ENCODE measurements around the gene PLB1. TPM values are rescaled to one million over a fixed set of nuclear protein-coding genes. Genes with fewer than 3 reads are reported as not detected.

Gene PLB1
- total RNA-seq, 1 experiment from 2014 or later: 1.0 TPM

DNA sequence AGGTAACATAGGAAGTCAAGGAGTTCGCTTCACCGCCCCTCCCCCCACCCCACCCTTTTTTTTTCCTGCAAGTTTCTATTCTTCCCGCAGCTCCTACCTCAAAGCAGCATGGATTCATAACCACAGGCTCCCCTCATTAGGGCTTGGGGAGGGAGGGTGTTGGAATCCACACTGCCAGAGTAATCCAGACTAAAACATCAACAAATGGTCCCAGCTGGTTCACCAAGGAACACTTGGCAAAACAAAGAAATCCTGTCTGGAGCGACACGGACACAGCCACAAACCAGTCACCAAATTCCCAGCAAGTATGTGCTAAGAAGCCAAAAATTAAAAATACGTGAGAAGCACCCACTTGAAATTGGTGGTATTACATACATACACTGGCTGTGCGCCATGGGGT is 148.9 kb downstream of the PLB1 start:
- DNase-seq (ENCODE audit: low spot score): peak; percentile 38

DNA sequence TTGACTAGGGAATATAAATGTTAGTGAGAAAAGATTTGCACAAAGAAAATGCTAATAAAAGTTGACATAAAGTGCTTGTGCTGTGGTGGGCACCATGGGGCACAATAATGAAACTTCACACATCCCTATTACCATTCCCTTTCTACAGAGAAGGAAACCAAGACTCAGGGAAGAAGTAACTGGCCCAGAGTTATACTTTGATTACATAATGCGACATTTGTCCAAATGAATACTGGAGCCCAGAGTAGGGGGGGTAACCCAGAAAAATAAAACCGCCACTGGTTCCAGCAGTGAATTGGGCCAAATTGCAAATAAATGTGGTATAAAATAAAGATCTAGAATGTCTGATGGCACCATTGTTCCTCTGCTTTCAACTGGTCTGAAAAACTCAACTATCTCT is 149.7 kb downstream of the PLB1 start:
- DNase-seq (ENCODE audit: low spot score): no peak

DNA sequence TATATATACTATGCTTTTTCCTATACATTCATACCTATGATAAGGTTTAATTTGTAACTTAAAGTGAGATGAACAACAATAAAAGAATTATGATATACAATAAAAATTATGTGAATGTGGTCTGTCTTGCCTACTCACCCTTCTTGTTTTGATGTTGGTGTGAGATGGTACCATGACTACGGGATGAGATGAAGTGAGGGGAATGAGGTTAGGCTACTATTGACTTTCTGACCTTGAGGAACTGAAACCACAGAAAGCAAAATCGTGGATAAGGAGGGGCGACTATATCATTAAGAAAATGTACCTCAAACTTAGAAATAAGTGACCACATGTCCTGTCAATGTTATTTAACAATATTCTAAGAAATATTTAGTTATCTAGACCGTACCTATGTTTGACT is 151.8 kb downstream of the PLB1 start:
- no peak for DNase-seq (ENCODE audit: low spot score)

DNA sequence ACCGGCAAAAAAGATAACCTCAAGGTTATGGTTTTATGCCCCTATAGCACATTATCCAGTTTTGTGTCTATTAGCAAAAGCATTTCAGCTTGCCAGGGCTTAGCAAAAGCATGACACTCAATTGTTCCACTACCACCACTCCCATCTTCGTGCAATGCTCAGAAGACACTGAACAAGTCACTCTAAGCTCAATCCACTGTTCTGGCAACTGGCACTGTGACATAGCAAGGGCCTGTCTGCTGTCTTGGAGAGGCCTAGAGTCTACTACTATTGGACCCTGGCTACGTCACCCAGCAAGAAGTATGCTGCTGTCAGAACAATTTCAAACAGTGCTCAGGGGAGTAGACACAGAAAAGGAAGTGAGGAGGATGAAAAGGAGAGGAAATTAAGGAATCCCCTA is 152.3 kb downstream of the PLB1 start:
- DNase-seq (ENCODE audit: low spot score): no peak

DNA sequence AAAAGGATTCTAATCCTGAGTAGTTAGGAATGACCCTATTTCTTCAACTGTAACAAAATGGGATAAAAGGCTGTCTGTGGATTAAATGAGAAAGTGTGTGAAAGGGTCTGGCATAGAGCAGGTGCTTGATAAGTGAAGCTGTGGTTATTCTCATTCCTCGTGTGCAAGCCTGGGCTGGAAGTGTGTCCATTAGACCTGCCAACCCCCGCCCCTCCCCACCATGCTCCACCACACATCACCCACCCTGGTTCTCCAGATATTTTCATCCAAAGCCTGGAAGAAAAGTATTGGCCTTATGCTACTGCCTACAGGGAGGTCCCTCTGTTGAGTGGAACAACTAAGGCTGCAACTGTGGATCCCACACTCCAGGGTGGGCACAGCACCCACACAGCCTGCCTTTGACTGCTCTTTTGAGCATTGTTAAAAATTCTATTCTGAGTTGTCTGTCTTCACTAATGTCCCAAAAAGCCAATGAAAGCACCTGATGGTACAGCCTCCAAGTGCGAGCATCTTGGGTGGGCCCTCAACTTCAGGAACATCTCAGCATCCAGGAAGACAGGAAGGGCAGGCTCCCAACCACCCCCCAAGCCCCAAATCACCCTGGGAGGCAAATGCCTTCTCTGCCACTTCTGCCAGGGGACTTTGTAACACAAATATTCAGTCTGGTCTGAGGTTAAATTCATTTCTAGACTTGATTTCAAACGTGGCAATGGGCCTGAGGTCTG is 153.0 kb downstream of the PLB1 start:
- no peak for DNase-seq (ENCODE audit: low spot score)

DNA sequence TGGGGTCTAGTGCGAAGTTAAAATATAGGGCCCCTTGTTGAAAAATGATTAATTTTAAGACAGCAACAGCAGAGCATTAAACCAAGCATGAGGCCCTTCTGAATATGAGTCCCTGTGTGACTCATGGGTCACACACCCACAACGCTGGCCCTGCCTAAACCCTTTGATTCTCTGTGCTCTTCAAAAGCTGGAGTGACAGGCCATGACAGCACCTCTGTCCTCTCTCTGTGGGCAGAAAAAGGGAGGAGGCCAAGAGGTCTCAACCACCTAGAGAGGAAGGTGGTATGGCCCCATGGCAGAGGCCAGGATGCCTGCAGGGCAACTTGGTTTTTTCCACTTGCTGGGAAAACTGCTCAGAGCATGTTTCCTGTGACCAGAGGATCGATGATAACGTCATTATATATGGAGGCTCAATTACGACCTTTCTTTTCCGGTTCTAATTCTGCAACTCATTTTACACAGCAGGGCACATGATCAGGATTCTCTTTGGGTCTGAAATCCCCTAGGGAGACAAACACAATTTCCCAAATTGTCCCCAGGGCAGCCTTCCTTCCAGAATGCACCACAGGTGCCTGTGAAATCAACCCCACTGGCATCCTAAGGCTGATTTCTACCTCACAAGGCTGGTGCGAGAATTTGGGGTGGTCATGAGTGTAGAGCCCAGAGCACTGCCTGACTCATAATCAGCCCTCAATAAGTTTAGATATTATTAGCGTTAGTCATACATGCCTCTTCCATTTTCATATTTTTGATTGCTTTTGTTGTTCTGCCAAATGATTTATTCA is 153.8 kb downstream of the PLB1 start:
- peak; percentile 64 for DNase-seq (ENCODE audit: low spot score)

DNA sequence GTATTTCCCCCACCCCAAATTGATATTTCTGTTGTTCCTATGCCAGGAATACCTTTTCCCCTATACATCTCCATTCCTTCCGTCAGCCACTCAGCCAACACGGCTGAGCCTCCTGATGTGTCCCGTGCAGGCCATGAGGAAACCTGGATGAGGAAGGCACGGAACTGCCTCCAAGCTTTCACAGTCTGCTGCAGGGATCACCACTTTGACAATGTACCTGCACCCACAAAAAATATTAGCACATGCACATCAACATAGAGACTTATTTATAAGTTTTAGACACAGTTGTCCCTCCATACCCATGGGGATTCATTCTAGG is 154.4 kb downstream of the PLB1 start:
- DNase-seq (ENCODE audit: low spot score): no peak

DNA sequence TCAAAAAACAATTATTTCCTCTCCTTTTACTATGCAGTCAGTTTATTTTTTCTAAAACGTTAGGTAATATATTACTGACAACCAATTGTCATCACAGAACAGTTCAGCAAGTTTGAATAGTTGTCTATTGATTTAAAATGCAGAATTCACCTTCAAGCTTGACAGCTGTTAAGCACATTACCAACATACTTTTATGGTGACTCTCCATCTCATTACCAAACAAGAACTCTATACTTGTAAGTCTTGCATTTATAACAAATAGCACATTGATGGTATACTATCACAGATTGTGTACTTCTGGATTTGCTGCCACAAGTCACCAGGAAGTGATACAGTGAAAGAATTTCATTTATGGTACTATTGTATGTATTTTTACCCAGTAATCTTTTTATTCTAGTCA is 156.4 kb downstream of the PLB1 start:
- DNase-seq (ENCODE audit: low spot score): no peak

DNA sequence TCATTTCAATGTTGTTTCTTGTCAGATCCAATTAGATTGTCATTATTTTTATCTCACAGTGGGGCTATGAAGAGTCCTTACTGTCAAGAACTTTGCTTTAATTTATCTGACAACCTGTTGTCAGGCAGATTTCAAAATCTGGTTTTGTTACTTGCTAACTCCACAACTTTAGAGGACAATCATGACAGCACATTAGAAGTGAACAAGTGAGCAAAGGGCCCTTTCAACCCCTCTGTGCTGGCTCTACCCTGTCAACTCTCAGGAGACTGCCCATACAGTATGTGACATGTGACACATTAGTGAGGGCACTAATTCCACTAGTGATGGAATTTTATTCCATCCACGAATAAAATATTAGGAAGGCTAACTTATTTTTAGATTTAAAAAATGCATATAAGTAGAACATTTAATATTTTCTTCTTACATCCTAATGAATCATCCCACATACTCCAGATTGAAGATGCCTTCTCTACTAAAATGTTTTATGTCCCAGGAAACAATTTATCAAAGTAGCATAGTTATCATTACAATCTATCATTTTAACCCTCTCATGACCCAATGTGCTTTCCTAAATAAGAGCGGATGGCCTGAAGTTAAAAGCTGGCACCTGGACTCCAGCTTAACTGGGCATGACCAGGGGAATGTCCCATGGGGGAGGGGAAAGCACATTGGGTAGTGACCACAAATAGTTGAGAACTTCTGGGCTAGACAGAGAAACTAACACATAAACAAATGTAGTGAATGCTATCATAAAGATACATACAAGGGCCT is 158.2 kb downstream of the PLB1 start:
- no peak for DNase-seq (ENCODE audit: low spot score)

GRCh38 chr2:28654663-28655320 is 158.9 kb downstream of the PLB1 start:
- peak; percentile 35 for DNase-seq (ENCODE audit: low spot score)

DNA sequence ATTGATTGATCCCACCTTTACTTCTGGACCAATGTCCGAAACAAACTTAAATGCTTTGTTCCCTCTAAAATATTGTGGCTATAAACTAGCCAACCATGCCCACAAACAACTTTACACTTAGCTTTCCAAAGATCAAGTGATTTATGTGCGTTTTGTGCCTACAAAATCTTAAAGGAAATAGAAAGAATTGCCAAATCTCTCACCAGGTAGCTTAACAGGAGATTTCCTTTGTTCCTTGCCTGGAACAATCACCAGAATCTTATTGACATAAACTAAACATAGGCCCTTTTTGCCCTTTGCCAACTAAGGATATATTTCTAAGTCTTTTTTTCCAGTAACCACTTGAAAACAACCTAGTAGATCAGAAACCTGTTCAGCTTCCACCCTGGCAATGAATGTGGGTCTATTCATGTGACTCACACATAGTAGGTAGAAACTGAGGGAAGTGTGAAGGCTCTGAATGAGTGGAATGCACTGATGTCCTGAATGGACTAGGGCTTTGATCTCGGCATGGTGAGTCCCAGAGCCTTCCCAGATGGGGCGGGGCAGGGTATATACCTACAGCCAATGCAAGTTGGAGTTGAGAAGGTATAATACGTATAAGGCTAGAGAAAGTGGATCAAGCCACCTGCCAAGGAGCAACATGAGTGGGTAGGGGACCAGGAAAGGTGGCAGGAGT is 161.2 kb downstream of the PLB1 start:
- no peak for DNase-seq (ENCODE audit: low spot score)

GRCh38 chr2:28658369-28658768 is 162.5 kb downstream of the PLB1 start:
- DNase-seq (ENCODE audit: low spot score): no peak

- no peak for DNase-seq (ENCODE audit: low spot score)
These were observed 163.3 kb downstream of the PLB1 start for GRCh38 chr2:28659127-28659526.

GRCh38 chr2:28661589-28662001 is 165.7 kb downstream of the PLB1 start:
- peak; percentile 83 for DNase-seq (ENCODE audit: low spot score)

GRCh38 chr2:28662044-28662443 is 166.2 kb downstream of the PLB1 start:
- DNase-seq (ENCODE audit: low spot score): peak; percentile 43

GRCh38 chr2:28662468-28663181 is 166.8 kb downstream of the PLB1 start:
- DNase-seq (ENCODE audit: low spot score): peak; percentile 60

DNA sequence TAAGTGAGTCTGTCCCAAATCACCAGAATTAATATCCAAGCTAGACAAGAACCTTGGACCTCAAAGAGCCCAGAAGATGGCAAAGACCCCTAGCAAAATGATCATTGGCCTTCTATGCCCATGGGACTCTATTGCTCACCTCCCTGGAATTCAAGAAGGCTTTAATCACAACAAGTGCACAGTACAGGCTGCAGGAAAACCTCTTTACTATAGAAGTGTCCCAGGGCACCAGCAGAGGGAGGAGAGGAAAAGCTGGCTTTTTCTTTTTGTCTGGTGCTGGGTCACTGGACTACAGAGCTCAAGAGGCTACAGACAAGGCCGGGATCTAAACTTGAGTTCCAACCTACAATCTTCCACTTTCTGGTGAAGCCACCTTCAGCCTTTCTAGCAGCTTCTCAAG is 167.5 kb downstream of the PLB1 start:
- DNase-seq (ENCODE audit: low spot score): peak; percentile 51

DNA sequence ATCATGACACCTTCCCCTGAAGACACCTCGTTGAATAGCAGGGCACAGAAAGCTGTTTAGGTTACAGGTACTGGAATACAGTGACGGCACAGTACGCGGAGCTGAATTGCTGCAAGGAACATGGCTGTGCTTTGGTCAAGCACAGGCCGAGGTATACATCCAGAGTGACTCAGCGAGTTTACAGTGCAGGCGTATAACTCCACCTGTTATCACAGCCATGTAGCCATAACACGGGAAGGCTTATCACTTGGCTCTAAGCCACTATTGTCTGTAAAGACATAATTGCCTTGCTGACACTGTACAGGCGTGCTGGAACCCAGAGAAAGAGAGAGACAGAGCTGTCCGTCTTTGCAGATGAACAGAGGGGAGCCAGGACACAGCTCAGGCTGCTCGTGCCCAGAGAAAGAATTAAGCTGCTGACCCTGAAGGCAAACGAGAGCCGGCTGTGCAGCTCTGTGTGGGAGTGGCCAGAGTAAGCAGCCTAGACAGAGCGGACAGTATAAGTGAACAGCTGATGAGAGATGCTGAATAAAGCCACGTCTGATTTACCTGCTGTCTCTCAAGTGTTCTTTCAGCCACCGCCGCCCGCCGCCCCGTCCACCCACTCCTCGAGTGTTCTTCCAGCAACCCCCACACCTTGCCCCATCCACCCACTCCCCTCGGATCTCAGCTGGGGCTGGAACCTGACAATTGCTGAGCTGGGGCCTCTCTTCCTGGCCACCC is 168.4 kb downstream of the PLB1 start:
- no peak for DNase-seq (ENCODE audit: low spot score)

GRCh38 chr2:28665041-28665704 is 169.3 kb downstream of the PLB1 start:
- no peak for DNase-seq (ENCODE audit: low spot score)

All from A172 (cell line).